Lung (tissue), 16 donors: Measurements from ENCODE around the gene NAXD. TPM values are rescaled to one million over a fixed set of nuclear protein-coding genes. Genes with fewer than 3 reads are reported as not detected.
"Not testable (repeated sequence)": the region's sequence is repeated elsewhere in the genome, so short reads cannot be mapped to it uniquely, and the experiment has no call there.

Experiments
- ATAC-seq: fragments of 200-7000 bp; cut with Tn5 transposase; one replicate; pipeline ENCODE4 v1.9.1; 2020; ENCODE audit warnings: moderate number of reproducible peaks; ENCODE audit not compliant: insufficient read depth, low FRiP score
- DNase-seq, 3 donors: peaks; one replicate each; pipeline ENCODE4 v3.0.0-alpha.2; 2013 to 2017
- H3K27ac ChIP-seq, 2 donors: one replicate each; pipeline ENCODE4 v1.5.1; 2013; ENCODE audit warnings: mild to moderate bottlenecking in 2 of 2, moderate library complexity in 2 of 2, control low read depth in 1 of 2, inconsistent platforms in 1 of 2, low read depth in 1 of 2, low read length in 1 of 2
- H3K27me3 ChIP-seq, 3 donors: one replicate each; pipeline ENCODE4 v1.5.1; 2013; ENCODE audit warnings: low read length in 2 of 3; ENCODE audit not compliant: control insufficient read depth in 3 of 3, insufficient read depth in 3 of 3
- H3K36me3 ChIP-seq, 4 donors: one replicate each; pipeline ENCODE4 v1.5.1; 2013; ENCODE audit warnings: low read length in 4 of 4, mild to moderate bottlenecking in 1 of 4, moderate library complexity in 1 of 4; ENCODE audit not compliant: control insufficient read depth in 4 of 4, insufficient read depth in 4 of 4
- H3K4me1 ChIP-seq, 5 donors: one replicate each; pipeline ENCODE4 v1.5.1; 2013; ENCODE audit warnings: low read length in 5 of 5, mild to moderate bottlenecking in 2 of 5, moderate library complexity in 1 of 5; ENCODE audit not compliant: control insufficient read depth in 5 of 5, insufficient read depth in 5 of 5
- H3K4me3 ChIP-seq: one replicate; pipeline ENCODE4 v1.5.1; 2013; ENCODE audit warnings: mild to moderate bottlenecking, control low read depth, moderate library complexity
- H3K9ac ChIP-seq, 2 donors: one replicate each; pipeline ENCODE4 v1.5.1; 2013; ENCODE audit warnings: low read length in 2 of 2, control low read depth in 1 of 2; ENCODE audit not compliant: insufficient read depth in 1 of 2
- H3K9me3 ChIP-seq, 4 donors: one replicate each; pipeline ENCODE4 v1.5.1; 2013; ENCODE audit warnings: low read length in 3 of 4, mild to moderate bottlenecking in 1 of 4, moderate library complexity in 1 of 4; ENCODE audit not compliant: control insufficient read depth in 4 of 4, insufficient read depth in 3 of 4
- CTCF ChIP-seq: IDR thresholded peaks from 2 replicates; pipeline ENCODE4 v1.5.1; 2012; ENCODE audit warnings: mild to moderate bottlenecking; ENCODE audit errors: control extremely low read depth, extremely low read depth
- WGBS, 2 donors: extraction: QIAGEN DNeasy Blood & Tissue Kit; methylation state at CpG; one replicate each; pipeline ENCODE4 v1.1.7; 2013; 5-methylcytosine and 5-hydroxymethylcytosine counted together
- long read RNA-seq, 5 donors: transcript quantifications; one replicate each; lab custom pipeline, GENCODE V29; 2026
- polyA plus RNA-seq, 2 donors: library from polyadenylated mRNA; stranded (reverse); fragments of 200-250 nt; gene quantifications; one replicate each; pipeline ENCODE4 v1.2.1, GENCODE V29; 2013
- total RNA-seq, 2 donors: library from RNA; depleted of rRNA in 1 of 2; stranded (reverse); fragments of >200 nt in 1 of 2; gene quantifications; one replicate each; pipeline ENCODE4 v1.2.1, GENCODE V29; 2014 to 2021
- donor health status: control.
- donor health status: control.
- donor health status: Bipolar disorder and iron deficiency.
- donor health status: healthy.
- donor health status: DM: yes; HTN: yes; CAD: no.

NAXD gene
- total RNA-seq: 10 to 100 TPM; 28.6 to 28.9 TPM
- polyA plus RNA-seq: 10 to 100 TPM; 24.1 to 28.6 TPM
- long read RNA-seq, donor 1, partial matches to known transcripts: 26 of 34 reads
- long read RNA-seq, donor 1, other reads (novel, unspliced or antisense): 8 of 34 reads
- long read RNA-seq, donor 2: 0 reads
- long read RNA-seq, donor 3, partial matches to known transcripts: 0 of 8 reads
- long read RNA-seq, donor 3, other reads (novel, unspliced or antisense): 8 of 8 reads
- long read RNA-seq, donor 4: 0 reads
- long read RNA-seq, donor 5, partial matches to known transcripts: 0 of 8 reads
- long read RNA-seq, donor 5, other reads (novel, unspliced or antisense): 8 of 8 reads

GRCh38 chr13:110615322-110616102 lies at the start of gene NAXD:
Gene NAXD, plus strand, starts transcription at chr13:110615545. Its CDS starts 57 bp downstream, at chr13:110615602.
- Histone ChIP-seq H3K27ac (peak within 1 kb of the TSS; percentile 88 to 97), H3K9ac (peak within 1 kb of the TSS; percentile 59 to 81), H3K4me3 (peak within 1 kb of the TSS; percentile 94), H3K4me1 (peaks cover 5 to 19% (median 8%) of the 10 kb centered on the region in 5 donors), H3K9me3 (peaks cover 0 to 4% (median under 1%) of the 10 kb centered on the region in 4 donors), H3K27me3 (no peaks in the 10 kb centered on the region), H3K36me3 (no peaks in the 10 kb centered on the region)
- WGBS, 2 donors: 1 to 2% methylated on average over 85 to 95 of the region's 95 CpGs
- DNase-seq: peak; percentile 90 to 94 (median 90)
- ATAC-seq: peak; percentile 94
- no peak for TF ChIP-seq CTCF

- WGBS, 2 donors: 88 to 90% methylated on average over 9 of the region's 9 CpGs
- Histone ChIP-seq H3K27me3 (no peaks in the 10 kb centered on the region), H3K9ac (no peak overlapping the region), H3K4me3 (no peak overlapping the region), H3K4me1 (peaks cover 0 to 9% (median 8%) of the 10 kb centered on the region in 5 donors), H3K27ac (no peak overlapping the region), H3K36me3 (no peaks in the 10 kb centered on the region), H3K9me3 (no peaks in the 10 kb centered on the region)
- no peak for ATAC-seq
- DNase-seq: no peak
- no peak for TF ChIP-seq CTCF
Observed at GRCh38 chr13:110566171-110566570, 49.2 kb upstream of the NAXD start.

GRCh38 chr13:110568612-110569011 lies 46.7 kb upstream of the NAXD start:
- DNase-seq: no peak
- no peak overlapping the region for H3K4me3 ChIP-seq
- 97% methylated on average over 3 of the region's 3 CpGs for WGBS, 2 donors
- no peak overlapping the region for H3K27ac ChIP-seq
- H3K9me3 ChIP-seq: no peaks in the 10 kb centered on the region
- peaks cover 0 to 2% (median 0%) of the 10 kb centered on the region in 3 donors for H3K27me3 ChIP-seq
- no peaks in the 10 kb centered on the region for H3K36me3 ChIP-seq
- no peak overlapping the region for H3K9ac ChIP-seq
- peaks cover 0 to 2% (median 0%) of the 10 kb centered on the region in 5 donors for H3K4me1 ChIP-seq
- no peak for TF ChIP-seq CTCF
- no peak for ATAC-seq

- H3K27me3 ChIP-seq, H3K36me3 ChIP-seq, H3K4me3 ChIP-seq, H3K9ac ChIP-seq, DNase-seq, H3K4me1 ChIP-seq, H3K9me3 ChIP-seq, ATAC-seq, H3K27ac ChIP-seq: not testable (repeated sequence)
- 80 to 87% methylated on average over 7 of the region's 7 CpGs for WGBS, 2 donors
Observed at GRCh38 chr13:110569962-110570361, 45.4 kb upstream of the NAXD start.
